K562 (cell line): ENCODE data around the gene UNC13A. TPM values are rescaled to one million over a fixed set of nuclear protein-coding genes. Genes with fewer than 3 reads are reported as not detected.

ENCODE experiments used
- ATF2 ChIP-seq: sonication (generic); formaldehyde crosslinking; IDR thresholded peaks from 2 replicates; pipeline ENCODE4 v1.8.1; 2022; ENCODE audit warnings: missing genetic modification reagents
- CREBBP ChIP-seq: IDR thresholded peaks from one replicate; pipeline ENCODE4 v1.6.1; 2012; ENCODE audit warnings: low read depth, mild to moderate bottlenecking, control low read depth, inconsistent platforms, low read length
- CXXC5 ChIP-seq: fragments of 250-450 bp; sonication (Bioruptor Pico); IDR thresholded peaks from 2 replicates; pipeline ENCODE4 v1.8.0; 2022; ENCODE audit warnings: inconsistent platforms, mild to moderate bottlenecking, moderate library complexity
- E4F1 ChIP-seq: fragments of 250-450 bp; sonication (Bioruptor Pico); IDR thresholded peaks from 2 replicates; pipeline ENCODE4 v1.5.0; 2021; ENCODE audit warnings: mild to moderate bottlenecking, borderline replicate concordance
- ETV5 ChIP-seq: sonication (generic); formaldehyde crosslinking; IDR thresholded peaks from 2 replicates; pipeline ENCODE4 v1.4.0; 2020; ENCODE audit warnings: low read depth, mild to moderate bottlenecking, missing genetic modification reagents
- HDAC1 ChIP-seq, 2 experiments: fragments of 450-650 bp; IDR thresholded peaks; 2 replicates each; pipeline ENCODE4 v1.6.1; 2016 to 2017; ENCODE audit warnings: inconsistent platforms in 1 of 2, mild to moderate bottlenecking in 1 of 2, moderate library complexity in 1 of 2
- HOXB6 ChIP-seq: fragments of 250-450 bp; sonication (Bioruptor Pico); IDR thresholded peaks from 2 replicates; pipeline ENCODE4 v1.5.1; 2022; ENCODE audit warnings: mild to moderate bottlenecking, borderline replicate concordance
- KLF10 ChIP-seq: fragments of 250-450 bp; sonication (Bioruptor Pico); IDR thresholded peaks from 2 replicates; pipeline ENCODE4 v1.6.1; 2021; ENCODE audit warnings: matching md5 sums
- MAFF ChIP-seq: IDR thresholded peaks from 2 replicates; pipeline ENCODE4 v1.6.1; 2012; ENCODE audit warnings: low read length, improper control_type of control experiment
- MCM5 ChIP-seq: fragments of 450-650 bp; IDR thresholded peaks from 2 replicates; pipeline ENCODE4 v1.6.1; 2016; ENCODE audit warnings: low read depth
- NONO ChIP-seq, 2 experiments: fragments of 200-400 bp in 1 of 2; fragments of 450-650 bp in 1 of 2; formaldehyde crosslinking in 1 of 2; IDR thresholded peaks; 2 replicates each; pipeline ENCODE4 v1.6.1; 2017; ENCODE audit warnings: low read depth in 2 of 2, mild to moderate bottlenecking in 2 of 2, moderate library complexity in 2 of 2, low read length in 1 of 2
- PHTF2 ChIP-seq: fragments of 250-450 bp; sonication (Bioruptor Pico); IDR thresholded peaks from 2 replicates; pipeline ENCODE4 v1.5.0; 2021; ENCODE audit warnings: mild to moderate bottlenecking
- RBM22 ChIP-seq: fragments of 200-400 bp; formaldehyde crosslinking; IDR thresholded peaks from 2 replicates; pipeline ENCODE4 v1.6.1; 2018; ENCODE audit warnings: low read length, low read depth; ENCODE audit not compliant: poor library complexity, severe bottlenecking
- SIN3B ChIP-seq: fragments of 450-650 bp; IDR thresholded peaks from 2 replicates; pipeline ENCODE4 v1.6.1; 2017; ENCODE audit warnings: low read depth, mild to moderate bottlenecking, moderate library complexity
- TBL1XR1 ChIP-seq, 2 experiments: IDR thresholded peaks; 2 replicates each; pipeline ENCODE4 v1.6.1; 2012; ENCODE audit warnings: improper control_type of control experiment in 2 of 2, low read length in 2 of 2, mild to moderate bottlenecking in 1 of 2
- ZKSCAN3 ChIP-seq: fragments of 250-450 bp; sonication (Bioruptor Pico); IDR thresholded peaks from 2 replicates; pipeline ENCODE4 v1.4.0; 2020
- ZNF24 ChIP-seq: fragments of 450-650 bp; IDR thresholded peaks from 2 replicates; pipeline ENCODE4 v1.6.1; 2016
- ZNF311 ChIP-seq: fragments of 250-450 bp; sonication (Bioruptor Pico); IDR thresholded peaks from 2 replicates; pipeline ENCODE4 v1.4.0; 2020; ENCODE audit warnings: mild to moderate bottlenecking, moderate library complexity
- ZNF699 ChIP-seq: fragments of 250-450 bp; sonication (Bioruptor Pico); IDR thresholded peaks from 2 replicates; pipeline ENCODE4 v1.8.0; 2021; ENCODE audit warnings: mild to moderate bottlenecking, moderate library complexity; ENCODE audit not compliant: insufficient replicate concordance
- polyA plus RNA-seq, 8 experiments: library from polyadenylated mRNA; depleted of rRNA in 4 of 8; stranded (reverse) in 5 of 8; unstranded in 3 of 8; fragments of >200 nt; fragmentation: Nextera tagmentation in 2 of 8; fragmentation: Illumina TruSeq in 1 of 8; extraction: Ambion mirVana in 2 of 8; extraction: Trizol in 1 of 8; gene quantifications; 2 replicates each; pipeline versions ENCODE4 v1.2.1 to v1.2.3, GENCODE V29; 2011 to 2014; ENCODE audit warnings: inconsistent platforms in 1 of 8, missing spikeins in 1 of 8
- total RNA-seq, 7 experiments: library from RNA; depleted of rRNA in 6 of 7; stranded (reverse); fragments of >200 nt in 6 of 7; fragmentation: Illumina TruSeq in 2 of 7; extraction: Trizol in 2 of 7; gene quantifications; 2 replicates each; pipeline versions ENCODE4 v1.2.1 to v1.2.3, GENCODE V29; 2011 to 2021; ENCODE audit warnings: low replicate concordance in 1 of 7
- TF ChIP-seq, protein P1 (sequence below): fragments of 250-450 bp; sonication (Bioruptor Pico); IDR thresholded peaks from 2 replicates; pipeline ENCODE4 v1.4.0; 2020
- TF ChIP-seq, protein P2 (sequence below), 2 experiments: IDR thresholded peaks; 2 replicates each; pipeline ENCODE4 v1.6.1; 2011; ENCODE audit warnings: borderline replicate concordance in 1 of 2, control low read depth in 1 of 2, low read depth in 1 of 2, low read length in 1 of 2, mild to moderate bottlenecking in 1 of 2, mixed read lengths in 1 of 2, moderate library complexity in 1 of 2; ENCODE audit not compliant: insufficient read depth in 1 of 2, insufficient read length in 1 of 2, poor library complexity in 1 of 2, severe bottlenecking in 1 of 2; ENCODE audit errors: extremely low read depth in 1 of 2
- TF ChIP-seq, protein P3 (sequence below), 2 experiments: fragments of 450-650 bp in 1 of 2; sonication (generic) in 1 of 2; formaldehyde crosslinking in 1 of 2; IDR thresholded peaks in 1 of 2; conservative IDR thresholded peaks in 1 of 2; 2 replicates each; pipeline versions ENCODE4 v1.6.1 to v1.8.1; 2016 to 2023; ENCODE audit warnings: mild to moderate bottlenecking in 2 of 2, moderate library complexity in 2 of 2, inconsistent platforms in 1 of 2, missing genetic modification reagents in 1 of 2

UNC13A gene
- total and polyA plus RNA-seq, 9 of the 15 experiments (the other 6 are each of a cell fraction or from before 2014, with no cell fraction given) = 0.03 to 1.0 (median 0.25) TPM

- no peak for TF ChIP-seq HOXB6 (CRISPR knock-in tag)
- no peak for TF ChIP-seq RBM22
- no peak for TF ChIP-seq MCM5
- TF ChIP-seq ZKSCAN3 (CRISPR knock-in tag) = no peak
- no peak for TF ChIP-seq MAFF
- TF ChIP-seq, protein P1, sequence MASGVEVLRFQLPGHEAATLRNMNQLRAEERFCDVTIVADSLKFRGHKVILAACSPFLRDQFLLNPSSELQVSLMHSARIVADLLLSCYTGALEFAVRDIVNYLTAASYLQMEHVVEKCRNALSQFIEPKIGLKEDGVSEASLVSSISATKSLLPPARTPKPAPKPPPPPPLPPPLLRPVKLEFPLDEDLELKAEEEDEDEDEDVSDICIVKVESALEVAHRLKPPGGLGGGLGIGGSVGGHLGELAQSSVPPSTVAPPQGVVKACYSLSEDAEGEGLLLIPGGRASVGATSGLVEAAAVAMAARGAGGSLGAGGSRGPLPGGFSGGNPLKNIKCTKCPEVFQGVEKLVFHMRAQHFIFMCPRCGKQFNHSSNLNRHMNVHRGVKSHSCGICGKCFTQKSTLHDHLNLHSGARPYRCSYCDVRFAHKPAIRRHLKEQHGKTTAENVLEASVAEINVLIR (CRISPR knock-in tag) = peak; percentile 59; the same call in 1 of the 2 replicates
- TF ChIP-seq ZNF311 (CRISPR knock-in tag) = no peak
- 0 out of 2 replicates have a peak, but pooled peaks have one; percentile 6 for TF ChIP-seq ETV5 (CRISPR knock-in tag)
- no peak for TF ChIP-seq ZNF699 (CRISPR knock-in tag)
- peak; percentile 67 to 85 for TF ChIP-seq NONO (IDR thresholded peaks at IDR 0.05; ENCODE audit: low read depth in 2 of 2, low read length in 1 of 2)
- TF ChIP-seq, protein P2, sequence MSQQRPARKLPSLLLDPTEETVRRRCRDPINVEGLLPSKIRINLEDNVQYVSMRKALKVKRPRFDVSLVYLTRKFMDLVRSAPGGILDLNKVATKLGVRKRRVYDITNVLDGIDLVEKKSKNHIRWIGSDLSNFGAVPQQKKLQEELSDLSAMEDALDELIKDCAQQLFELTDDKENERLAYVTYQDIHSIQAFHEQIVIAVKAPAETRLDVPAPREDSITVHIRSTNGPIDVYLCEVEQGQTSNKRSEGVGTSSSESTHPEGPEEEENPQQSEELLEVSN (IDR thresholded peaks at IDR 0.05; ENCODE audit: borderline replicate concordance in 1 of 2, extremely low read depth in 1 of 2, insufficient read depth in 1 of 2, insufficient read length in 1 of 2, low read depth in 1 of 2, low read length in 1 of 2, poor library complexity in 1 of 2, severe bottlenecking in 1 of 2) = peak; percentile 81 to 92
- TF ChIP-seq CXXC5 (CRISPR knock-in tag) = peak; percentile 88
- TF ChIP-seq E4F1 = no peak
- TF ChIP-seq ATF2 (CRISPR knock-in tag) = peak; percentile 84; the same call in 1 of the 2 replicates
- peak; percentile 77 for TF ChIP-seq SIN3B
- TF ChIP-seq CREBBP = no peak
- TF ChIP-seq ZNF24 = no peak; the same call in 1 of the 2 replicates
- TF ChIP-seq TBL1XR1 (IDR thresholded peaks at IDR 0.05; ENCODE audit: low read length in 2 of 2) = no peak
- no peak for TF ChIP-seq PHTF2 (CRISPR knock-in tag)
- TF ChIP-seq KLF10 (CRISPR knock-in tag) = no peak
- TF ChIP-seq HDAC1 (IDR thresholded peaks at IDR 0.05) = no peak
- TF ChIP-seq, protein P3, sequence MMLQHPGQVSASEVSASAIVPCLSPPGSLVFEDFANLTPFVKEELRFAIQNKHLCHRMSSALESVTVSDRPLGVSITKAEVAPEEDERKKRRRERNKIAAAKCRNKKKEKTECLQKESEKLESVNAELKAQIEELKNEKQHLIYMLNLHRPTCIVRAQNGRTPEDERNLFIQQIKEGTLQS (IDR thresholded peaks at IDR 0.05) = peak; percentile 99
- TF ChIP-seq, protein P3 (CRISPR knock-in tag; conservative IDR thresholded peaks at IDR 0.05) = 0 out of 2 replicates have a peak, but pooled peaks have one; percentile 63
These were observed 132.7 kb downstream of the UNC13A start, which contains the start of gene COLGALT1 (continued) for GRCh38 chr19:17555480-17555928.
